Measurements from ENCODE around the gene CA5A. TPM values are rescaled to one million over a fixed set of nuclear protein-coding genes. Genes with fewer than 3 reads are reported as not detected.

Gene CA5A
- total and polyA plus RNA-seq, 2 of the 13 experiments (the other 11 are each of a cell fraction or from before 2014, with no cell fraction given): 66.8 to 106 TPM

GRCh38 chr16:87855852-87856715, 80.2 kb downstream of the CA5A start (continued):
- TF ChIP-seq CREBL2 (CRISPR knock-in tag; IDR thresholded peaks at IDR 0.05; ENCODE audit: borderline replicate concordance): no peak; the same call in 1 of the 2 replicates
- no peak; the same call in 1 of the 2 replicates for TF ChIP-seq SALL2 (CRISPR knock-in tag; IDR thresholded peaks at IDR 0.05)
- TF ChIP-seq TCF12 (IDR thresholded peaks at IDR 0.05): no peak
- peak; percentile 83 for TF ChIP-seq TCF12 (CRISPR knock-in tag; IDR thresholded peaks at IDR 0.05)
- no peak for TF ChIP-seq NFYB (CRISPR knock-in tag; IDR thresholded peaks at IDR 0.05)
- no peak for TF ChIP-seq CHD4 (IDR thresholded peaks at IDR 0.05; ENCODE audit: borderline replicate concordance, low read length)
- TF ChIP-seq BORCS8-MEF2B (CRISPR knock-in tag; IDR thresholded peaks at IDR 0.05): peak; percentile 7; the same call in 1 of the 2 replicates
- TF ChIP-seq POGK (CRISPR knock-in tag; conservative IDR thresholded peaks at IDR 0.05): 0 out of 2 replicates have a peak, but pooled peaks have one; percentile 44
- TF ChIP-seq ZNF672 (CRISPR knock-in tag; IDR thresholded peaks at IDR 0.05): no peak
- 0 out of 2 replicates have a peak, but pooled peaks have one; percentile 10 for TF ChIP-seq SSRP1 (CRISPR knock-in tag; IDR thresholded peaks at IDR 0.05)
- TF ChIP-seq ARNT (IDR thresholded peaks at IDR 0.05): no peak
- peak; percentile 63; the same call in 1 of the 2 replicates for TF ChIP-seq TAF1 (CRISPR knock-in tag; IDR thresholded peaks at IDR 0.05)
- TF ChIP-seq SRSF1 (optimal IDR thresholded peaks at IDR 0.05; ENCODE audit: low read depth, low read length): no peak
- TF ChIP-seq ZBTB21 (CRISPR knock-in tag; IDR thresholded peaks at IDR 0.05): peak; percentile 54
- TF ChIP-seq PBX2 (CRISPR knock-in tag; IDR thresholded peaks at IDR 0.05): 0 out of 2 replicates have a peak, but pooled peaks have one; percentile 12
